CD1c-positive myeloid dendritic cell (primary cell): ENCODE data around the gene MCC.
A peak's percentile ranks its signal among the peaks of the same experiment; 100 is the strongest.
"Not testable (repeated sequence)": the region's sequence is repeated elsewhere in the genome, so short reads cannot be mapped to it uniquely, and the experiment has no call there.

Source experiments
- DNase-seq: peaks from one replicate; pipeline ENCODE4 v3.0.0-alpha.2; 2016; ENCODE audit errors: extremely low spot score

The MCC gene

GRCh38 chr5:113490317-113490716 is 2.1 kb upstream of the MCC start:
- DNase-seq: no peak

GRCh38 chr5:113489299-113489698 is 1.0 kb upstream of the MCC start:
- peak; percentile 71 for DNase-seq

- DNase-seq: no peak
These were observed 462 bp upstream of the MCC start for GRCh38 chr5:113488645-113489184.

- DNase-seq: no peak
These were observed 855 bp downstream of the MCC start for GRCh38 chr5:113487416-113487780.

- DNase-seq: no peak
These were observed 8.0 kb downstream of the MCC start for GRCh38 chr5:113480243-113480642.

- DNase-seq: no peak
These were observed 9.6 kb downstream of the MCC start for GRCh38 chr5:113478691-113479090.

GRCh38 chr5:113474100-113474728 is 14.0 kb downstream of the MCC start:
- no peak for DNase-seq

GRCh38 chr5:113463032-113463431 is 25.2 kb downstream of the MCC start:
- DNase-seq: no peak

GRCh38 chr5:113457106-113457505 is 31.1 kb downstream of the MCC start:
- not testable (repeated sequence) for DNase-seq

- no peak for DNase-seq
These were observed 35.3 kb downstream of the MCC start for GRCh38 chr5:113452941-113453340.

- no peak for DNase-seq
These were observed 36.5 kb downstream of the MCC start for GRCh38 chr5:113451797-113452196.

GRCh38 chr5:113450929-113451328 is 37.3 kb downstream of the MCC start:
- DNase-seq: no peak

GRCh38 chr5:113450462-113450861 is 37.8 kb downstream of the MCC start:
- no peak for DNase-seq

- no peak for DNase-seq
These were observed 40.0 kb downstream of the MCC start for GRCh38 chr5:113448252-113448651.

GRCh38 chr5:113447498-113448050 is 40.7 kb downstream of the MCC start:
- no peak for DNase-seq

GRCh38 chr5:113446358-113446927 is 41.8 kb downstream of the MCC start:
- DNase-seq: no peak

GRCh38 chr5:113437111-113437510 is 51.1 kb downstream of the MCC start:
- DNase-seq: no peak

- no peak for DNase-seq
These were observed 52.7 kb downstream of the MCC start for GRCh38 chr5:113435575-113435974.

- DNase-seq: no peak
These were observed 53.4 kb downstream of the MCC start, which contains the start of gene TSSK1B for GRCh38 chr5:113434889-113435288. TSS of gene TSSK1B (minus strand) at chr5:113434989. CDS start at chr5:113434839, 150 bp downstream.

- no peak for DNase-seq
These were observed 54.2 kb downstream of the MCC start for GRCh38 chr5:113433862-113434612.

GRCh38 chr5:113433071-113433470 is 55.2 kb downstream of the MCC start:
- DNase-seq: no peak

GRCh38 chr5:113427871-113428574 is 60.2 kb downstream of the MCC start:
- no peak for DNase-seq
